HEK293T (cell line): Measurements from ENCODE around the gene COL23A1.

ENCODE experiments used
- BHLHE40 ChIP-seq: fragments of 450-650 bp; IDR thresholded peaks from 2 replicates; pipeline ENCODE4 v1.6.1; 2016; ENCODE audit warnings: mild to moderate bottlenecking, moderate library complexity, borderline replicate concordance
- ELF4 ChIP-seq: fragments of 450-650 bp; IDR thresholded peaks from 2 replicates; pipeline ENCODE4 v1.6.1; 2017; ENCODE audit warnings: antibody characterized with exemption
- FOXM1 ChIP-seq: fragments of 450-650 bp; IDR thresholded peaks from 2 replicates; pipeline ENCODE4 v1.6.1; 2017; ENCODE audit warnings: mild to moderate bottlenecking, borderline replicate concordance
- L3MBTL2 ChIP-seq: fragments of 450-650 bp; conservative IDR thresholded peaks from 2 replicates; pipeline ENCODE4 v1.6.1; 2016; ENCODE audit warnings: mild to moderate bottlenecking
- SP1 ChIP-seq: fragments of 450-650 bp; IDR thresholded peaks from 2 replicates; pipeline ENCODE4 v1.6.1; 2017
- SUZ12 ChIP-seq: fragments of 450-650 bp; IDR thresholded peaks from 2 replicates; pipeline ENCODE4 v1.6.1; 2016; ENCODE audit warnings: mild to moderate bottlenecking
- ZNF384 ChIP-seq: fragments of 450-650 bp; IDR thresholded peaks from 2 replicates; pipeline ENCODE4 v1.6.1; 2016
- TF ChIP-seq, protein P1 (sequence below): fragments of 450-650 bp; IDR thresholded peaks from 2 replicates; pipeline ENCODE4 v1.6.1; 2016

DNA sequence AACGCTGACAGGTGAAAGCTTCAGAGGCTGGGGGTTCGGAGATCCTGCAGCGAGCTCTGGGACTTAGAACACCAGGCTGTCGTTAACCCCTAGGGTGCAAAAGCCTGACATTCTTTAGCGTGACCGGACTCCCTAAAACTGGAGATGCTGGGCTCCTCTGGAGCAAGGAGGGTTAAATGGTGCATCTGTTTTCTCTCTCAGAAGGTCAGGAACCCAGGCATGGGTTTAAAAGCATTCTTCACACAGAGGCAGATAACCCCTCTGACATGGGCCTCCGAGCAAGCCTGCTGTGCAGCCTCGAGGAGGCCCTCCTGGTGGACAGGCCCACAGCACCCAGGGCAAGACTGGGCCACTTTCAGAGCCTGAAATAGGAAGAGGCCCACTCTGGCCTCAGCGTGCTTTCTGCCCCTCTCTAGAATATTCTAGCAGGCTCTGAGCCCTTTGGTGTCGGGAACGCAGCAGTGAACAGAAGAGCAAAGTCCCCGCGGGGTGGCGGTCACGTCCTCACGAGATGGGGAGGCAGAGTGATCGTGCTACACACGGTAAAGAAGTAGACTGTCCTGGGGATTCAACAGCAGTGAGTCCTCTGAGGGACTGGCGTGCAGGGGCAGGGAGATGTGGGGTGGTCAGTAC, 124.8 kb downstream of the COL23A1 start:
- TF ChIP-seq FOXM1 (no peak), SUZ12 (no peak), BHLHE40 (no peak), SP1 (no peak), ELF4 (no peak), L3MBTL2 (no peak), ZNF384 (no peak)
- TF ChIP-seq, protein P1, sequence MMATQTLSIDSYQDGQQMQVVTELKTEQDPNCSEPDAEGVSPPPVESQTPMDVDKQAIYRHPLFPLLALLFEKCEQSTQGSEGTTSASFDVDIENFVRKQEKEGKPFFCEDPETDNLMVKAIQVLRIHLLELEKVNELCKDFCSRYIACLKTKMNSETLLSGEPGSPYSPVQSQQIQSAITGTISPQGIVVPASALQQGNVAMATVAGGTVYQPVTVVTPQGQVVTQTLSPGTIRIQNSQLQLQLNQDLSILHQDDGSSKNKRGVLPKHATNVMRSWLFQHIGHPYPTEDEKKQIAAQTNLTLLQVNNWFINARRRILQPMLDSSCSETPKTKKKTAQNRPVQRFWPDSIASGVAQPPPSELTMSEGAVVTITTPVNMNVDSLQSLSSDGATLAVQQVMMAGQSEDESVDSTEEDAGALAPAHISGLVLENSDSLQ, result no peak
